WERI-Rb-1 (cell line): ENCODE measurements around the gene GOLT1B.

ENCODE experiments used
- DNase-seq: peaks from one replicate; pipeline ENCODE4 v3.0.0-alpha.2; 2020
- H3K27ac ChIP-seq: fragments of 250-450 bp; sonication (Bioruptor Pico); 2 replicates; pipeline ENCODE4 v1.5.1; 2020; ENCODE audit warnings: mild to moderate bottlenecking, moderate library complexity
- H3K27me3 ChIP-seq: fragments of 250-450 bp; sonication (Bioruptor Pico); 2 replicates; pipeline ENCODE4 v1.5.1; 2021; ENCODE audit warnings: mild to moderate bottlenecking, low read depth, moderate library complexity; ENCODE audit not compliant: insufficient read depth, severe bottlenecking
- H3K36me3 ChIP-seq: fragments of 250-450 bp; sonication (Bioruptor Pico); 2 replicates; pipeline ENCODE4 v1.5.1; 2020; ENCODE audit warnings: mild to moderate bottlenecking, moderate library complexity
- H3K4me3 ChIP-seq: 2 replicates; pipeline ENCODE4 v1.5.1; 2011; ENCODE audit warnings: low read depth, mild to moderate bottlenecking, control low read depth, low read length
- H3K9me3 ChIP-seq: fragments of 250-450 bp; sonication (Bioruptor Pico); 2 replicates; pipeline ENCODE4 v1.5.1; 2021; ENCODE audit warnings: mild to moderate bottlenecking, moderate library complexity; ENCODE audit not compliant: severe bottlenecking
- TF ChIP-seq, protein P1 (sequence below): IDR thresholded peaks from 2 replicates; pipeline ENCODE4 v1.5.1; 2011; ENCODE audit warnings: low read depth, mild to moderate bottlenecking, control low read depth, inconsistent platforms, low read length

Gene GOLT1B

DNA sequence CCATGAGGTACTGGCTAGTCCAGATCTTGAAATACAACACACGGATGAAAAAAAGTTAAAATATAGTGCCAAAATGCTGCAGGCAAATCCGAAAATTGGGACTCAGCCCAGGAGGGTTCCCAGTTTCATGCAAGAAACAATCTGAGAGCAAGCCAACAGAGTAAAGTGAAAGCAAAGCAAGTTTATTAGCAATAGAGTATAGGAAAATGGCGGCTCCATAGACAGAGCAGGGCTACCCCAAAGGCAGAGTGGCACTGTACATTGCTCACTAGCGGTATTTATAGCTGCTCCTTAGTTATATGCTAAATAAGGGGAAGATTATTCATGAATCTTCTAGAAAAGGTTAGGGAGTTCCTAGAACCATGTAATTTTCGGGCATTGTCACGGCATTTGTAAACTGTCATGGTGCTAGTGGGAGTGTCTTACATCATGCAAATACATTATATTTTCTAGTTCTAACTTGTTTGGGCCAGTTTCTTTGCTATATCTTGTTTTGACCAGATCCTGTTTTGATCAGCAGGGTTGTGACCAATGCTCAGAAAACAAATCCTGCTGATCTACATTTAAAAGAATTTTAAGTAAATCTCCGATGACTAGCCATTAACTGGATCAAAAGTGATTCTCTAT, 29.3 kb upstream of the GOLT1B start:
- Histone ChIP-seq H3K27me3 (no peaks in the 10 kb centered on the region), H3K9me3 (no peaks in the 10 kb centered on the region), H3K4me3 (no peak overlapping the region), H3K36me3 (peaks cover 30% of the 10 kb centered on the region), H3K27ac (no peak overlapping the region)
- no peak for DNase-seq
- TF ChIP-seq, protein P1, sequence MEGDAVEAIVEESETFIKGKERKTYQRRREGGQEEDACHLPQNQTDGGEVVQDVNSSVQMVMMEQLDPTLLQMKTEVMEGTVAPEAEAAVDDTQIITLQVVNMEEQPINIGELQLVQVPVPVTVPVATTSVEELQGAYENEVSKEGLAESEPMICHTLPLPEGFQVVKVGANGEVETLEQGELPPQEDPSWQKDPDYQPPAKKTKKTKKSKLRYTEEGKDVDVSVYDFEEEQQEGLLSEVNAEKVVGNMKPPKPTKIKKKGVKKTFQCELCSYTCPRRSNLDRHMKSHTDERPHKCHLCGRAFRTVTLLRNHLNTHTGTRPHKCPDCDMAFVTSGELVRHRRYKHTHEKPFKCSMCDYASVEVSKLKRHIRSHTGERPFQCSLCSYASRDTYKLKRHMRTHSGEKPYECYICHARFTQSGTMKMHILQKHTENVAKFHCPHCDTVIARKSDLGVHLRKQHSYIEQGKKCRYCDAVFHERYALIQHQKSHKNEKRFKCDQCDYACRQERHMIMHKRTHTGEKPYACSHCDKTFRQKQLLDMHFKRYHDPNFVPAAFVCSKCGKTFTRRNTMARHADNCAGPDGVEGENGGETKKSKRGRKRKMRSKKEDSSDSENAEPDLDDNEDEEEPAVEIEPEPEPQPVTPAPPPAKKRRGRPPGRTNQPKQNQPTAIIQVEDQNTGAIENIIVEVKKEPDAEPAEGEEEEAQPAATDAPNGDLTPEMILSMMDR, result no peak

DNA sequence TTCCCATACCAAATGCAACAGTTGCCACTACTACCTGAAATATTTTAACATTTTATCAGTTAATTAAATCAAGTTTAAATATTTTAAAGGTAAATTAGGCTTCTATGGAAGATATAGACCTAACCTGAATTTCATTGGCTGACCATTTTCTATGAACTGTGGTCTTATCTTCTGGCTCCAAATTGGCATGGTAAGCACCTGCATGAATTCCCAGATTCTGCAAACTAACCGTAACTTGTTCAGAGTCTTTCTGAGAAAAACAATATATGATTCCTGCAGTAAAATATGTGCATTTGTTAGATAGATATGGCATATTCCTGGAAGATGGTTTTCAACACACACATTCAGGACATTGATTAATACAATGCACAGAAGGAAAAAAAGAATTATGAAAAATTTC, 26.0 kb upstream of the GOLT1B start:
- Histone ChIP-seq H3K4me3 (no peak overlapping the region), H3K36me3 (peaks cover 39% of the 10 kb centered on the region), H3K9me3 (no peaks in the 10 kb centered on the region), H3K27ac (no peak overlapping the region), H3K27me3 (no peaks in the 10 kb centered on the region)
- no peak for DNase-seq
- TF ChIP-seq, protein P1, result no peak

DNA sequence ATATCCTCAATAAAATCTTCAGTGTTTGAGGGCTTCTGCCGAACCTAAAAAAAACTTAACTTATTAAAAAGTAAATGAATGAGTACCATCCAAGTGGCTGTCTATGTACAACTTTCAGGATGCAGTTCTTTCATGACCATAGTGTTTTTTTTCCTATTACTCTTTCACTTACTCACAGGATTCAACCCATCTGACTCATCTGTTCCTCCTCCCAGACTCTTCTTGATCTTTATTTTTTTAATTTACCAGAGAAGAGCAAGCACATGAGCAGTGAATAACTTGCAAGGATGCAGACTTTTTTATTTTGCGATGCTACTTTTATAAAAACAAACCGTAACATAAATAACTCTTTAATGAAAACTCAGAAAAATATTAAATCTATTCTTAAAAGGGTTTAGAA, 24.6 kb upstream of the GOLT1B start:
- no peak for DNase-seq
- no peaks in the 10 kb centered on the region for H3K9me3 ChIP-seq
- no peaks in the 10 kb centered on the region for H3K27me3 ChIP-seq
- TF ChIP-seq, protein P1, result no peak
- peaks cover 37% of the 10 kb centered on the region for H3K36me3 ChIP-seq
- no peak overlapping the region for H3K27ac ChIP-seq
- no peak overlapping the region for H3K4me3 ChIP-seq

DNA sequence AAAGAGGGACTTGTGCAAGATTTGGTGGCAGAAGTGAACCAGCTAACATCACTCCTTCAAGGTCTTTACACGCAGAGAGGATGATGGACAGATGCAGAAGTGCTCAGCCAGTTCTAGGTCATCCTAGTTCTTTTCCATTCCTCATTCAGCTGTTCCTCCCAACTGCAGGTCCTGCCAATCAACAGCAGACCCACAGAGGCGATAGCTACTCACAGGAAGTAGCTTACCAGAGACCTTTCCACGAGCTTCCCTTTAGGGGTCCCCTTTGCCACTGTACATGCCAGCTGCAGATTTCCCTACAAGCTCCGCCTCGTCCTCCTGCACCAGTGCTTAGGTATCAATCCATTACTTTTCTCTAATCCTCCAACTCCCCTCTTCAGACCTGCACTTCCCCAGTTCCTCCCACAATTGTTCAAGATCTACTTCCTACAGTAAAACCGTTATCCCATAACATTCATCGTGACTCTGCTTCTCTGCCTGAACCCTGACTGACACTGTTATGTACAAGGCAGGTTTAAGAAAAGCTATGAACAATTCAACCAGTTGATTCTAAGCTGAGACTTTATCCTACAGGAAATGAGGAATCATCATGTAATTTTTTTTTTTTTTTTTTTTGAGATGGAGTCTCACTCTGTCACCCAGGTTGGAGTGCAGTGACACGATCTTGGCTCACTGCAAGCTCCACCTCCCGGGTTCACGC, 22.7 kb upstream of the GOLT1B start:
- Histone ChIP-seq H3K27me3 (no peaks in the 10 kb centered on the region), H3K36me3 (peaks cover 33% of the 10 kb centered on the region), H3K4me3 (no peak overlapping the region), H3K27ac (no peak overlapping the region), H3K9me3 (no peaks in the 10 kb centered on the region)
- DNase-seq, result no peak
- TF ChIP-seq, protein P1, result no peak

DNA sequence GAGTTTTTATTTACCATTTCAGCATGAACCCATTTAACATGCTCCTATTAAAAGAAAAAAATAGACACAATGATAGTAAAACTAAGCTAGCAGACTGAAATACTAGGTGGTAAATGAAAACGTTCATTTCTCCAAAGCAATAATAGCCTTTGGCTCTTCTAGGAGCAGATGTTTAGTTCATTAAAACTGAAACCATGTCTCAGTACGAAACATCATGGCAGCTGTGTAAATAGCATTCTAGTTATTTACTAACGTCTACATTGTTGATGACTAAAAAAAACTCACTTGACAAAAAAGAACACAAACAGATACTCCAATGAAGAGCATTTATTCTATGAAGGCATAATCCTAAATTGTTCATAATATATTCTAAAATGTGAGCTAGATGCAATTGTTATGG, 18.1 kb upstream of the GOLT1B start:
- Histone ChIP-seq H3K9me3 (no peaks in the 10 kb centered on the region), H3K27ac (no peak overlapping the region), H3K27me3 (no peaks in the 10 kb centered on the region), H3K36me3 (peaks cover 23% of the 10 kb centered on the region), H3K4me3 (no peak overlapping the region)
- no peak for DNase-seq
- TF ChIP-seq, protein P1, result no peak
